Right lobe of liver (tissue), 6 donors: ENCODE data around the gene KNL1. TPM values are rescaled to one million over a fixed set of nuclear protein-coding genes. Genes with fewer than 3 reads are reported as not detected.
"Not testable (repeated sequence)": the region's sequence is repeated elsewhere in the genome, so short reads cannot be mapped to it uniquely, and the experiment has no call there.

Experiments used
- ATAC-seq, 4 donors: fragments of 200-7000 bp; cut with Tn5 transposase; one replicate each; pipeline ENCODE4 v1.9.1; 2020; ENCODE audit warnings: mild to moderate bottlenecking in 4 of 4, moderate library complexity in 4 of 4
- DNase-seq, 3 donors: peaks; one replicate each; pipeline ENCODE4 v3.0.0-alpha.2; 2020
- H3K27ac ChIP-seq, 3 donors: fragments of 200-600 bp; one replicate each; pipeline ENCODE4 v1.8.0; 2022
- H3K27me3 ChIP-seq, 2 donors: fragments of 200-600 bp; one replicate each; pipeline ENCODE4 v1.8.0; 2022
- H3K36me3 ChIP-seq, 4 donors: fragments of 200-600 bp; sonication (generic) in 1 of 4; one replicate each; pipeline versions ENCODE4 v1.5.1 to v1.8.0; 2017 to 2022; ENCODE audit warnings: control low read depth in 1 of 4
- H3K4me1 ChIP-seq, 4 donors: fragments of 200-600 bp; sonication (generic) in 1 of 4; one replicate each; pipeline versions ENCODE4 v1.5.1 to v1.8.0; 2017 to 2022; ENCODE audit warnings: control low read depth in 1 of 4
- H3K4me3 ChIP-seq, 3 donors: fragments of 200-600 bp; one replicate each; pipeline ENCODE4 v1.8.0; 2022
- H3K9me3 ChIP-seq, 4 donors: fragments of 200-600 bp; sonication (generic) in 1 of 4; one replicate each; pipeline versions ENCODE4 v1.5.1 to v1.8.0; 2017 to 2022; ENCODE audit warnings: control low read depth in 1 of 4
- CTCF ChIP-seq, 4 donors: fragments of 200-600 bp in 3 of 4; fragments of 450-650 bp in 1 of 4; IDR thresholded peaks; one replicate each; pipeline versions ENCODE4 v1.5.1 to v1.8.0; 2016 to 2022; ENCODE audit warnings: antibody characterized with exemption in 4 of 4, mild to moderate bottlenecking in 2 of 4
- POLR2A ChIP-seq: fragments of 450-650 bp; IDR thresholded peaks from one replicate; pipeline ENCODE4 v1.6.1; 2017; ENCODE audit warnings: antibody characterized with exemption, mild to moderate bottlenecking
- WGBS: methylation state at CpG from one replicate; pipeline ENCODE4 v1.1.6; 2018; ENCODE audit warnings: low coverage, low lambda C conversion rate; ENCODE audit not compliant: insufficient coverage; ENCODE audit errors: missing lambda C conversion rate; 5-methylcytosine and 5-hydroxymethylcytosine counted together
- intact Hi-C, 2 donors: fragments of 100-400 bp; cut with DNase I; formaldehyde crosslinking; loops; one replicate each; pipeline versions ENCODE4 v1.11.2 to v1.14.1; 2022
- total RNA-seq, 6 experiments: library from RNA; depleted of rRNA in 2 of 6; stranded (reverse); fragments of >200 nt in 2 of 6; fragmentation: NEBNext Ultra II Directional in 3 of 6; extraction: Animal tissue kit (Norgen Biotek cat#: 25700) in 3 of 6; gene quantifications; one replicate each; pipeline versions ENCODE4 v1.1.0 to v1.2.4, GENCODE V29; 2016 to 2023
- donor health status: DM: no; HTN: yes; CAD: no.
- donor health status: DM: no; HTN: no; CAD: no.
- donor health status: DM: no; HTN: no; CAD: no.
- donor health status: DM: no; HTN: yes; CAD: no.
- donor health status: DM: no; HTN: yes; CAD: no.

The KNL1 gene
- total RNA-seq, 6 experiments from 2014 or later: 1.6 to 9.6 (median 3.6) TPM

GRCh38 chr15:40567111-40567510, 26.9 kb upstream of the KNL1 start:
- Histone ChIP-seq H3K27me3 (no peaks in the 10 kb centered on the region), H3K4me1 (peaks cover 0 to 20% (median 6%) of the 10 kb centered on the region in 4 donors), H3K36me3 (peaks cover 0 to 7% (median under 1%) of the 10 kb centered on the region in 4 donors), H3K4me3 (no peak overlapping the region), H3K9me3 (no peaks in the 10 kb centered on the region), H3K27ac (no peak overlapping the region)
- TF ChIP-seq CTCF (IDR thresholded peaks at IDR 0.05) (peak in 3 of 4 donors; percentile 27 to 45 (median 37)), POLR2A (no peak)
- no peak for DNase-seq
- ATAC-seq: peak in 1 of 4 donors; percentile 5
- WGBS: 3% methylated on average over 4 of the region's 7 CpGs
- intact Hi-C loops: no loop called here

GRCh38 chr15:40569129-40569953, 24.7 kb upstream of the KNL1 start, which contains the start of gene RPUSD2:
TSS of gene RPUSD2 (plus strand) at chr15:40569299. CDS start at chr15:40569338, 39 bp downstream.
- Histone ChIP-seq H3K4me1 (peaks cover 0 to 9% (median 3%) of the 10 kb centered on the region in 4 donors), H3K4me3 (peak within 1 kb of the TSS; percentile 95 to 99 (median 98)), H3K9me3 (no peaks in the 10 kb centered on the region), H3K27ac (peak within 1 kb of the TSS; percentile 42 to 72 (median 60)), H3K36me3 (peaks cover 0 to 18% (median 5%) of the 10 kb centered on the region in 4 donors), H3K27me3 (no peaks in the 10 kb centered on the region)
- ATAC-seq: peak; percentile 76 to 82 (median 78)
- TF ChIP-seq CTCF (IDR thresholded peaks at IDR 0.05): no peak
- TF ChIP-seq POLR2A: peak; percentile 77
- DNase-seq: peak; percentile 93 to 95 (median 95)
- 0% methylated on average over 23 of the region's 62 CpGs for WGBS
- intact Hi-C loops: no loop called here

GRCh38 chr15:40575113-40575512, 18.9 kb upstream of the KNL1 start:
- Histone ChIP-seq H3K27ac (no peak overlapping the region), H3K9me3 (no peaks in the 10 kb centered on the region), H3K4me1 (peaks cover 0 to 6% (median 2%) of the 10 kb centered on the region in 4 donors), H3K27me3 (no peaks in the 10 kb centered on the region), H3K4me3 (no peak overlapping the region), H3K36me3 (peaks cover 0 to 18% (median 5%) of the 10 kb centered on the region in 4 donors)
- intact Hi-C loops: no loop called here
- TF ChIP-seq CTCF (IDR thresholded peaks at IDR 0.05) (no peak), POLR2A (no peak)
- ATAC-seq (no peak), DNase-seq (no peak)

GRCh38 chr15:40576914-40577313, 17.1 kb upstream of the KNL1 start:
- H3K4me1 ChIP-seq: not testable (repeated sequence)

GRCh38 chr15:40578892-40579291, 15.2 kb upstream of the KNL1 start:
- Histone ChIP-seq H3K27ac (no peak overlapping the region), H3K27me3 (no peaks in the 10 kb centered on the region), H3K36me3 (peaks cover 0 to 4% (median under 1%) of the 10 kb centered on the region in 4 donors), H3K4me1 (no peaks in the 10 kb centered on the region), H3K4me3 (no peak overlapping the region), H3K9me3 (no peaks in the 10 kb centered on the region)
- TF ChIP-seq CTCF (IDR thresholded peaks at IDR 0.05): no peak
- TF ChIP-seq POLR2A: no peak
- DNase-seq (no peak), ATAC-seq (no peak)
- intact Hi-C loops: no loop called here
- 60% methylated on average over 4 of the region's 4 CpGs for WGBS

More at GRCh38 chr15:40576914-40577313, 17.1 kb upstream of the KNL1 start:
- H3K27ac ChIP-seq, H3K27me3 ChIP-seq, intact Hi-C loops, H3K4me3 ChIP-seq, H3K9me3 ChIP-seq, DNase-seq, ATAC-seq: not testable (repeated sequence)
- peaks cover 0 to 12% (median 5%) of the 10 kb centered on the region in 4 donors for H3K36me3 ChIP-seq
- 97% methylated on average over 5 of the region's 5 CpGs for WGBS

- WGBS: no CpG with 5 or more reads among the region's 2 CpGs
- not testable (repeated sequence) for DNase-seq
Measured at GRCh38 chr15:40581796-40582195, 12.3 kb upstream of the KNL1 start.

More at GRCh38 chr15:40581796-40582195, 12.3 kb upstream of the KNL1 start:
- H3K27ac ChIP-seq: peak overlapping the region in 2 of 3 donors; percentile 76 to 82
- H3K9me3 ChIP-seq, intact Hi-C loops, H3K4me3 ChIP-seq, ATAC-seq, H3K4me1 ChIP-seq, H3K36me3 ChIP-seq, H3K27me3 ChIP-seq: not testable (repeated sequence)
